HepG2 (cell line): ENCODE measurements around the gene GALNT8. TPM values are rescaled to one million over a fixed set of nuclear protein-coding genes. Genes with fewer than 3 reads are reported as not detected.

Experiments used
- ATAC-seq: fragments of 200-7000 bp; cut with Tn5 transposase; 3 replicates; pipeline ENCODE4 v1.9.1; 2020; ENCODE audit warnings: mild to moderate bottlenecking, moderate library complexity
- BruUV-seq: library from RNA; stranded (reverse); fragments of 400-500 nt; replicated peaks from 2 replicates; lab custom pipeline; 2021; lab: Mats Ljungman, UMichigan
- CTCF ChIA-PET: fragments of 300-600 bp; formaldehyde crosslinking; extraction: SDS; loops from one replicate; lab custom pipeline; 2021; ENCODE audit warnings: low total read pairs, inconsistent platforms, low intra/inter-chr PET ratio; lab: Yijun Ruan, JAX
- POLR2A ChIA-PET: fragments of 350-600 bp; sonication (Branson Sonifier 250); formaldehyde crosslinking; loops from one replicate; lab custom pipeline; 2020; ENCODE audit warnings: antibody characterized with exemption, inconsistent platforms; lab: Yijun Ruan, JAX
- DNase-seq: peaks from one replicate; pipeline ENCODE4 v3.0.0-alpha.2; 2015; ENCODE audit warnings: low spot score
- FAIRE-seq: peaks from 3 replicates; lab custom pipeline; 2011; peaks lifted over from hg19 to GRCh38; lab: Jason Lieb, UNC
- H2AFZ ChIP-seq: one replicate; pipeline ENCODE4 v1.6.1; 2011; ENCODE audit warnings: low read length, inconsistent platforms
- H3K27ac ChIP-seq: fragments of 300-600 bp; 3 replicates; pipeline ENCODE4 v1.8.0; 2011; ENCODE audit warnings: mixed run types, mild to moderate bottlenecking, mixed read lengths, low read length, inconsistent platforms; ENCODE audit not compliant: insufficient read depth; ENCODE audit errors: extremely low read length
- H3K27me3 ChIP-seq, 2 experiments: fragments of 200-600 bp in 1 of 2; 2 replicates in 1 of 2; 3 replicates in 1 of 2; pipeline versions ENCODE4 v1.6.0 to v1.8.0; 2011; ENCODE audit warnings: low read length in 2 of 2, mild to moderate bottlenecking in 2 of 2, moderate library complexity in 2 of 2, inconsistent platforms in 1 of 2; ENCODE audit not compliant: insufficient read depth in 2 of 2, control insufficient read depth in 1 of 2
- H3K36me3 ChIP-seq, 2 experiments: fragments of 200-600 bp in 1 of 2; replicated peaks in 1 of 2; 2 replicates in 1 of 2; 3 replicates in 1 of 2; pipeline versions ENCODE4 v1.5.1 to v1.8.0; 2011; ENCODE audit warnings: low read length in 2 of 2, inconsistent platforms in 1 of 2; ENCODE audit not compliant: insufficient read depth in 2 of 2, control insufficient read depth in 1 of 2
- H3K4me1 ChIP-seq: 2 replicates; pipeline ENCODE4 v1.5.1; 2012; ENCODE audit warnings: low read length, inconsistent platforms; ENCODE audit not compliant: insufficient read depth
- H3K4me2 ChIP-seq: 2 replicates; pipeline ENCODE4 v1.6.0; 2011; ENCODE audit warnings: low read depth, low read length, inconsistent platforms
- H3K4me3 ChIP-seq, 3 experiments: fragments of 200-600 bp in 1 of 3; sonication (generic), shearing (Covaris generic) in 1 of 3; replicated peaks in 1 of 3; 2 replicates each; pipeline ENCODE4 v1.5.1; 2011 to 2016; ENCODE audit warnings: low read length in 3 of 3, inconsistent platforms in 2 of 3, low read depth in 2 of 3, mild to moderate bottlenecking in 2 of 3, control low read depth in 1 of 3, mixed read lengths in 1 of 3; ENCODE audit not compliant: insufficient read depth in 1 of 3
- H3K79me2 ChIP-seq: one replicate; pipeline ENCODE4 v1.6.1; 2011; ENCODE audit warnings: low read length, inconsistent platforms; ENCODE audit not compliant: insufficient read depth
- H3K9ac ChIP-seq: 2 replicates; pipeline ENCODE4 v1.6.0; 2011; ENCODE audit warnings: mild to moderate bottlenecking, low read depth, low read length, inconsistent platforms; ENCODE audit not compliant: insufficient read depth
- H3K9me3 ChIP-seq: 2 replicates; pipeline ENCODE4 v1.5.1; 2012; ENCODE audit warnings: mild to moderate bottlenecking, low read length
- H4K20me1 ChIP-seq: 2 replicates; pipeline ENCODE4 v1.6.0; 2011; ENCODE audit warnings: inconsistent platforms, mild to moderate bottlenecking, low read length, moderate library complexity; ENCODE audit not compliant: insufficient read depth
- ATF7 ChIP-seq, 2 experiments: fragments of 450-650 bp in 1 of 2; sonication (generic) in 1 of 2; formaldehyde crosslinking in 1 of 2; IDR thresholded peaks; 2 replicates each; pipeline versions ENCODE4 v1.4.0 to v1.6.1; 2016 to 2020; ENCODE audit warnings: antibody characterized with exemption in 1 of 2, mild to moderate bottlenecking in 1 of 2, missing genetic modification reagents in 1 of 2
- CREM ChIP-seq, 2 experiments: sonication (generic) in 1 of 2; formaldehyde crosslinking in 1 of 2; IDR thresholded peaks; 2 replicates each; pipeline versions ENCODE4 v1.4.0 to v1.6.1; 2016 to 2020; ENCODE audit warnings: antibody characterized with exemption in 1 of 2, mild to moderate bottlenecking in 1 of 2, missing genetic modification reagents in 1 of 2
- DBP ChIP-seq: sonication (generic); formaldehyde crosslinking; IDR thresholded peaks from 2 replicates; pipeline ENCODE4 v1.4.0; 2020; ENCODE audit warnings: missing genetic modification reagents; ENCODE audit errors: not compliant biosample characterization
- GZF1 ChIP-seq: sonication (generic); formaldehyde crosslinking; IDR thresholded peaks from 2 replicates; pipeline ENCODE4 v1.5.1; 2020; ENCODE audit warnings: mild to moderate bottlenecking, missing genetic modification reagents
- KDM3A ChIP-seq: IDR thresholded peaks from 2 replicates; pipeline ENCODE4 v1.6.1; 2018; ENCODE audit warnings: low read depth, missing compliant biosample characterization
- PREB ChIP-seq: sonication (generic); formaldehyde crosslinking; IDR thresholded peaks from 2 replicates; pipeline ENCODE4 v1.4.0; 2020; ENCODE audit warnings: missing genetic modification reagents
- SATB2 ChIP-seq: sonication (generic); formaldehyde crosslinking; IDR thresholded peaks from 2 replicates; pipeline ENCODE4 v1.5.0; 2020; ENCODE audit warnings: missing genetic modification reagents
- U2AF2 ChIP-seq: fragments of 200-400 bp; formaldehyde crosslinking; IDR thresholded peaks from 2 replicates; pipeline ENCODE4 v1.6.1; 2017; ENCODE audit warnings: low read depth, mild to moderate bottlenecking, low read length
- ZNF264 ChIP-seq: sonication (generic); formaldehyde crosslinking; IDR thresholded peaks from 2 replicates; pipeline ENCODE4 v1.4.0; 2020; ENCODE audit warnings: missing genetic modification reagents
- ZNF407 ChIP-seq: sonication (generic); formaldehyde crosslinking; IDR thresholded peaks from one replicate; pipeline ENCODE4 v1.5.1; 2020; ENCODE audit warnings: mild to moderate bottlenecking, missing genetic modification reagents; ENCODE audit errors: not compliant biosample characterization
- ZNF75D ChIP-seq: sonication (generic); formaldehyde crosslinking; IDR thresholded peaks from 2 replicates; pipeline ENCODE4 v1.8.1; 2023; ENCODE audit warnings: missing genetic modification reagents, mild to moderate bottlenecking, borderline replicate concordance
- ZNF782 ChIP-seq: sonication (generic); formaldehyde crosslinking; IDR thresholded peaks from 2 replicates; pipeline ENCODE4 v1.4.0; 2020; ENCODE audit warnings: missing genetic modification reagents, mild to moderate bottlenecking, borderline replicate concordance
- WGBS: methylation state at CpG from one replicate; pipeline ENCODE4 v1.1.6; 2017; ENCODE audit warnings: low lambda C conversion rate; 5-methylcytosine and 5-hydroxymethylcytosine counted together
- in situ Hi-C: cut with HindIII; loops from 2 replicates; pipeline ENCODE4 v1.10.0; 2017; ENCODE audit warnings: low pct_unique_long_range_greater_than_20kb; ENCODE audit not compliant: extremely low pct_ligation_motif_present
- intact Hi-C: fragments of 100-400 bp; cut with micrococcal nuclease; formaldehyde crosslinking; loops from one replicate; pipeline ENCODE4 v1.10.0; 2022; ENCODE audit not compliant: unreplicated experiment
- polyA plus RNA-seq, 8 experiments: library from polyadenylated mRNA; depleted of rRNA in 3 of 8; stranded (reverse) in 7 of 8; unstranded in 1 of 8; fragments of >200 nt; fragmentation: Illumina TruSeq in 4 of 8; extraction: Trizol in 4 of 8; gene quantifications; 2 replicates each; pipeline versions ENCODE4 v1.2.1 to v1.2.3, GENCODE V29; 2011 to 2016; ENCODE audit warnings: low read depth in 4 of 8, missing spikeins in 1 of 8, mixed read lengths in 1 of 8; ENCODE audit not compliant: insufficient read depth in 1 of 8
- total RNA-seq, 5 experiments: library from RNA; depleted of rRNA; stranded (reverse); fragments of >200 nt; fragmentation: Illumina TruSeq; extraction: Trizol; gene quantifications; 2 replicates each; pipeline ENCODE4 v1.2.3, GENCODE V29; 2016; ENCODE audit warnings: low read depth in 1 of 5

Gene GALNT8
- total and polyA plus RNA-seq, 2 of the 13 experiments (the other 11 are each of a cell fraction or from before 2014, with no cell fraction given): 0.45 TPM; not detected in 1

- TF ChIP-seq U2AF2 (no peak), SATB2 (CRISPR knock-in tag) (no peak)
These were observed 15.9 kb downstream of the GALNT8 start (continued) for GRCh38 chr12:4736091-4736490.

- CTCF ChIA-PET: no interaction called here
- no peaks in the 10 kb centered on the region for H3K36me3 ChIP-seq
- no peaks in the 10 kb centered on the region for H3K9me3 ChIP-seq
- POLR2A ChIA-PET: no interaction called here
- H3K4me3 ChIP-seq: no peak overlapping the region
- no peak overlapping the region for H3K27ac ChIP-seq
- H3K79me2 ChIP-seq: no peaks in the 10 kb centered on the region
- WGBS: 2% methylated on average over 4 of the region's 4 CpGs
- BruUV-seq: no TSS peak
- intact Hi-C loops (no loop called here), in situ Hi-C loops (no loop called here)
- H3K4me2 ChIP-seq: no peak overlapping the region
- ATAC-seq: no peak
- no peak overlapping the region for H3K9ac ChIP-seq
- DNase-seq: no peak
- H3K4me1 ChIP-seq: no peaks in the 10 kb centered on the region
- H3K27me3 ChIP-seq: 0 out of 5 replicates have a peak, but pooled peaks cover 0 to 3% of the 10 kb centered on the region in 2 experiments
- no peak for FAIRE-seq
- H4K20me1 ChIP-seq: no peaks in the 10 kb centered on the region
- H2AFZ ChIP-seq: no peak overlapping the region
- TF ChIP-seq ZNF264 (no peak), CREM (IDR thresholded peaks at IDR 0.05) (no peak), CREM (CRISPR knock-in tag; IDR thresholded peaks at IDR 0.05) (no peak), ZNF407 (CRISPR knock-in tag) (no peak), GZF1 (CRISPR knock-in tag) (no peak), DBP (CRISPR knock-in tag) (no peak), ATF7 (IDR thresholded peaks at IDR 0.05) (no peak), ATF7 (CRISPR knock-in tag; IDR thresholded peaks at IDR 0.05) (no peak), PREB (no peak), ZNF75D (CRISPR knock-in tag) (no peak), ZNF782 (no peak), KDM3A (CRISPR knock-in tag) (no peak)
These were observed 18.3 kb downstream of the GALNT8 start for GRCh38 chr12:4738541-4738940.
